ENCODE results near the gene FAM124A. TPM values are rescaled to one million over a fixed set of nuclear protein-coding genes. Genes with fewer than 3 reads are reported as not detected.

FAM124A gene
- total RNA-seq, 4 donors from 2014 or later = 0.91 to 4.1 (median 2.8) TPM

DNA sequence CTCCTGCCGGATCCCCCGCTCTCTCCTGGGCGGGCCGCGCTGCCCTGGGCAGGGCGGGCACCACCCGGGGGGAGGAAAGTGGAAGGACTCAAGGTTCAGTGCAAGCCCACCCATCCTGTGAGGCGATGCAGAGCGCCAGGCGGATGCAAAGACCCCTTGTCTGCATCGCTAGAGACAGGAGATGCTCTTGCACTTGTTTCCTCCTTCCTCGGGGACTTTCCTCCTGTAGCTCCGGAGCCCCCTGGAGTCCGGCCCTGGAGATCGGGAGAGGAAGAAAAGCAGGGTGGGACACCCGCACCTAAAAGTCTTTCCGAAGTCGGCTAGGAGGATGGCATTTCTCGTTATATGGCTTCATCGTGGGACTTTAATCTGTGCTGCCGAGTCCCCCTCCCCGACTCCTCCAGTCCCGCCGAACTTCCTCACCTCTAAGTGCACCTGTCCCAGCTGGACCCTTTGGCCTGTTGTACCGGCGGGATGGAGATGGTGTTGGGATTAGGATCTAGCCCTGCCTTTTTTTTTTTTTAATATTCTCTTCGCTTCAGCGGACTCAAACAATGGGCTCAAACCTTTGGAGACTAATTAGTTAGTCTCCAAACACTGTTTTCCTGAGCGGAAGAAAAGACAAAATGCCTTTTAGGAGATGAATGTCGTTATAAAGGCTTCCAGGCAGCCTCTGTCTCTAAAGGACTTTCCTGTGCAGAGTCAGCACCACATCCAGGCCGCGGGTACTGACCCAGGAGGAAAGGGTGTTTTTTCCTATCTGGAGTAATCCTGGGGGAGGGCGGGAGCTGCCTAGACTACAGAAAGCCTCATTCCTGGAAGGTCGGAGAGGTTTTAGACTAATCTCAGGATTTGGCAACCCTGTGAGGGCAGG, 725 bp downstream of the FAM124A start:
- 18% methylated on average over 24 of the region's 34 CpGs for WGBS
- DNase-seq (ENCODE audit: low spot score in 2 of 2) = no peak
- Histone ChIP-seq H3K36me3 (no peaks in the 10 kb centered on the region), H3K4me3 (peak overlapping the region; percentile 91), H3K27ac (no peak overlapping the region), H3K4me1 (peaks cover 19% of the 10 kb centered on the region), H3K9me3 (no peaks in the 10 kb centered on the region), H3K27me3 (peaks cover 23% of the 10 kb centered on the region)
- no peak for TF ChIP-seq EP300 (IDR thresholded peaks at IDR 0.05)
- TF ChIP-seq, protein P1, sequence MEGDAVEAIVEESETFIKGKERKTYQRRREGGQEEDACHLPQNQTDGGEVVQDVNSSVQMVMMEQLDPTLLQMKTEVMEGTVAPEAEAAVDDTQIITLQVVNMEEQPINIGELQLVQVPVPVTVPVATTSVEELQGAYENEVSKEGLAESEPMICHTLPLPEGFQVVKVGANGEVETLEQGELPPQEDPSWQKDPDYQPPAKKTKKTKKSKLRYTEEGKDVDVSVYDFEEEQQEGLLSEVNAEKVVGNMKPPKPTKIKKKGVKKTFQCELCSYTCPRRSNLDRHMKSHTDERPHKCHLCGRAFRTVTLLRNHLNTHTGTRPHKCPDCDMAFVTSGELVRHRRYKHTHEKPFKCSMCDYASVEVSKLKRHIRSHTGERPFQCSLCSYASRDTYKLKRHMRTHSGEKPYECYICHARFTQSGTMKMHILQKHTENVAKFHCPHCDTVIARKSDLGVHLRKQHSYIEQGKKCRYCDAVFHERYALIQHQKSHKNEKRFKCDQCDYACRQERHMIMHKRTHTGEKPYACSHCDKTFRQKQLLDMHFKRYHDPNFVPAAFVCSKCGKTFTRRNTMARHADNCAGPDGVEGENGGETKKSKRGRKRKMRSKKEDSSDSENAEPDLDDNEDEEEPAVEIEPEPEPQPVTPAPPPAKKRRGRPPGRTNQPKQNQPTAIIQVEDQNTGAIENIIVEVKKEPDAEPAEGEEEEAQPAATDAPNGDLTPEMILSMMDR (IDR thresholded peaks at IDR 0.05) = no peak
- no peak for TF ChIP-seq POLR2A (IDR thresholded peaks at IDR 0.05)
- no peak for TF ChIP-seq POLR2AphosphoS5 (IDR thresholded peaks at IDR 0.05)

DNA sequence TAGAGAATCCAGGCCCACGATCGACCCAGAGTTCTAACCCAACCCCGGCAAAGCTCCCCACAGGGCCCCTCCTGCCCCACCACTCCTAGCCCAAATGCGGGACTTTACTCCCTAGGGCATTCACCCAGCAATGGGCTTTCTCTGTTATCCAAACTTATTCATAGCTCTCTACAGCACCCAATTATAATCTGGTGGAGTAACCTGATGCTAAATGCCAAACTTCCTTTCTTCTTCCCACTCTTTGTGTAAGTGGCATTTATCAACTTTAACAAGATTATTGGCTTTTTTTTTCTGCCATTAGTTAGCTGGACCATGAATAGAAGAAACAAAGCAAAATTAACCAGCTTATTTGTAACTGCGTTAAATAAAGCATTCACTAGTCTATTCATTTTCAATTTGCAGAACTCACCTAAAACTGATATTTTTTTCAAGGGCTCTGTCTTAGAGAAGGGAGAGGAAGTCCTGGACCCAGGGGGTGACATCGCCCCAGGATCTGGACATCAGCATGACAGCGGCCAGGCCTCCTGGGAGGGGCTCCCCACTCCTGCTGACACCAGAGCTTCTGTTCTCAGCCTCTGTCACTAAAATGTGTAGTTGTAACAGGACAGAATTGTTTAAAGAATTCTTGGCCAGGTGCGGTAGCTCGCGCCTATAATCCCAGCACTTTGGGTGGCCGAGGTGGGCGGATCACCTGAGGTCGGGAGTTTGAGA, 1.5 kb downstream of the FAM124A start:
- Histone ChIP-seq H3K27me3 (peaks cover 23% of the 10 kb centered on the region), H3K27ac (no peak overlapping the region), H3K9me3 (no peaks in the 10 kb centered on the region), H3K4me3 (peak overlapping the region; percentile 91), H3K4me1 (peaks cover 19% of the 10 kb centered on the region), H3K36me3 (no peaks in the 10 kb centered on the region)
- 77% methylated on average over 13 of the region's 13 CpGs for WGBS
- DNase-seq (ENCODE audit: low spot score in 2 of 2) = no peak
- no peak for TF ChIP-seq POLR2AphosphoS5 (IDR thresholded peaks at IDR 0.05)
- TF ChIP-seq POLR2A (IDR thresholded peaks at IDR 0.05) = no peak
- TF ChIP-seq, protein P1 (IDR thresholded peaks at IDR 0.05) = no peak
- TF ChIP-seq EP300 (IDR thresholded peaks at IDR 0.05) = no peak

DNA sequence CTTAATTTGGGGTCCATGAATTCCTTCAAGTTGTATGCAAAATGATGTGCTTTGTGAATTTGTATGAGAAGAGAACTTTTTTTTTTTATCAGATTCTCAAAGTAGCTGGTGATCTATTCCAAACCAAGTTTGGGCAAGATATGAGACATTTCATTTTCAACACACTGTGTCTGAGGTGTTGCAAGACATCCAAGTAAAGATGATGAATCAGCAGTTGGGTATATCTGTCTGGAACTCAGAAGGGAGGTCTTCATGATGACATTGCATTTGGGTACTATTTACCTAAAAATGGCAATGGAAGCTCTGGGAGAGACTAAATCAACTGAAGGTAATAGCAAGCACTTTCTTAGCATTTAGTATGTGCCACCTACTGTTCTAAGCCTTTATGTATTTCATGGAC, 2.8 kb downstream of the FAM124A start:
- Histone ChIP-seq H3K4me1 (peaks cover 19% of the 10 kb centered on the region), H3K36me3 (no peaks in the 10 kb centered on the region), H3K27me3 (peaks cover 23% of the 10 kb centered on the region), H3K9me3 (no peaks in the 10 kb centered on the region), H3K4me3 (no peak overlapping the region), H3K27ac (no peak overlapping the region)
- TF ChIP-seq, protein P1 (IDR thresholded peaks at IDR 0.05) = no peak
- TF ChIP-seq EP300 (IDR thresholded peaks at IDR 0.05) = no peak
- no peak for TF ChIP-seq POLR2AphosphoS5 (IDR thresholded peaks at IDR 0.05)
- TF ChIP-seq POLR2A (IDR thresholded peaks at IDR 0.05) = no peak
- DNase-seq (ENCODE audit: low spot score in 2 of 2) = no peak

DNA sequence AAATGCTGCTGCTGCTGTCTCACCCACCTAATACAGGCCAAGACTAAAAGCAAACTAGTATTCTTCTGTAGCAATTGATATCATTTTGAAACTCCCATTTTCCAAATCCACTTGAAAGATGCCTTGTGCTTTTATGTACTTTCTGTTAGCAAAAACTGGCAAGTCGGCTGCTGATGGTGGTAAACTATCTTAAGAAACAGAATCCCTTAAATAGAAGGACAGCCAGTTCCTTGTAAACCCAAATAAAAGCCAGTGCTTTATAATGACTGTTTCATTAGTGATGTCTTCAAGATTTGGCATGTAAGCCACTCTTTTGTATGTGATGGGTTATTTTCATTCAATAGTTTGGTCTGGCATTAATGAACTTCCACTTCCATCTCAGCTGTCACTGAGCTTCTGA, 5.2 kb downstream of the FAM124A start:
- Histone ChIP-seq H3K4me1 (peaks cover 10% of the 10 kb centered on the region), H3K9me3 (no peaks in the 10 kb centered on the region), H3K27me3 (peaks cover 17% of the 10 kb centered on the region), H3K4me3 (no peak overlapping the region), H3K36me3 (no peaks in the 10 kb centered on the region), H3K27ac (no peak overlapping the region)
- DNase-seq (ENCODE audit: low spot score in 2 of 2) = no peak
- 82% methylated on average over 1 of the region's 1 CpG for WGBS
- TF ChIP-seq POLR2A (IDR thresholded peaks at IDR 0.05) (no peak), EP300 (IDR thresholded peaks at IDR 0.05) (no peak), POLR2AphosphoS5 (IDR thresholded peaks at IDR 0.05) (no peak)
- TF ChIP-seq, protein P1 (IDR thresholded peaks at IDR 0.05) = no peak

DNA sequence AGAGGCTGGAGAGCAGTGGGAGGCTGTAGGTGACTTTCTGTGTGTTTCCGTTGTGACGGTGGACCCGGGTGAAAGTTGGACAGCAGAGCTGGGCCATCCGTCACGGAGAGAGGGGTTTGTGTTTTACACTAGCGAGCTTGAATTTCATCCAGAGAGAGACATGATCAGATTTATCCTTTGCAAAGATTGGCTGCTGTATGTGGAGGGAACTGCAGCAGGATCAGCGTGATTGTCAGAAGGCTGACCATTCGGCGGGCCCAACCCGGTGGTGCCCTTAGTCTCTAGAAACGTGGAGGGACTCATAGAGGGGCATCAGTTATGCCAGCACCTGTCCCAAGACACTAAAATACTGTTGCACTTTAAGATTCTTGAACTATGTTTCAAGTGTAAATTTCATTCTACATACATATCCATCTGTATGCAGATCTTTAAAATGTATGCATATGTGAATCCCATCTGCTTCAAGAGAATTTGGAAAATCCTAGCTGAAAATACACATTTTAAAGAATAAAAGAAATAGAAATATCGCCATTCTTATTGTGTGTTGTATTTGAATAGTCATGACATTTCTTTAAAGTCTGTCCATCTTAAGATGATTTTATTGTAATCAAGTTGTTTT, 7.0 kb downstream of the FAM124A start:
- Histone ChIP-seq H3K9me3 (no peaks in the 10 kb centered on the region), H3K4me3 (no peak overlapping the region), H3K36me3 (no peaks in the 10 kb centered on the region), H3K27ac (no peak overlapping the region), H3K27me3 (peaks cover 1% of the 10 kb centered on the region), H3K4me1 (no peaks in the 10 kb centered on the region)
- no peak for DNase-seq (ENCODE audit: low spot score in 2 of 2)
- WGBS = 90% methylated on average over 12 of the region's 12 CpGs
- TF ChIP-seq EP300 (IDR thresholded peaks at IDR 0.05) (no peak), POLR2AphosphoS5 (IDR thresholded peaks at IDR 0.05) (no peak), POLR2A (IDR thresholded peaks at IDR 0.05) (no peak)
- TF ChIP-seq, protein P1 (IDR thresholded peaks at IDR 0.05) = no peak
